DMS 273 (cell line): ENCODE measurements around the gene HSD3B1.
"Not testable (repeated sequence)": the region's sequence is repeated elsewhere in the genome, so short reads cannot be mapped to it uniquely, and the experiment has no call there.

Experiments
- DNase-seq: peaks from one replicate; lab custom pipeline; 2025; ENCODE audit not compliant: unreplicated experiment; lab: John Stamatoyannopoulos, UW

HSD3B1 gene

DNA sequence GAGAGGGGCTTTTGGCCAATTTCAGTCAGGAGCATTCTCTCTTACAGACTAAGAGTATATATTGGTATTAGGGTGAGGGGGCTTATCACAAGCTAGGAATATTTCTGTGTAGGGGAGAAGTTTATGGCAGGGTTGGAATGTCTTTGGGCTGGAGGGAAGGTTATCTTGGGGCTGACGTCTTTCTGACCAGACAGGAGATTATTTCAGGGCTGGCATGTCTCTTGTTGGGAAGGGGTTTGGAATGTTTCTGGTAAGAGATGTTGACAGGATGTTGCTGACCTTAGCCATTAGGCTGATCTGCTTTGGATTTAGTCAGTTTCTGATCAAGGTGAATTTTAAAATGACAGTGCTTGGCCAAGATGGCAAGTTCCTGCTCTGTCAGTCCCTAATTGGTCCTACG is 17.8 kb upstream of the HSD3B1 start:
- no peak for DNase-seq

DNA sequence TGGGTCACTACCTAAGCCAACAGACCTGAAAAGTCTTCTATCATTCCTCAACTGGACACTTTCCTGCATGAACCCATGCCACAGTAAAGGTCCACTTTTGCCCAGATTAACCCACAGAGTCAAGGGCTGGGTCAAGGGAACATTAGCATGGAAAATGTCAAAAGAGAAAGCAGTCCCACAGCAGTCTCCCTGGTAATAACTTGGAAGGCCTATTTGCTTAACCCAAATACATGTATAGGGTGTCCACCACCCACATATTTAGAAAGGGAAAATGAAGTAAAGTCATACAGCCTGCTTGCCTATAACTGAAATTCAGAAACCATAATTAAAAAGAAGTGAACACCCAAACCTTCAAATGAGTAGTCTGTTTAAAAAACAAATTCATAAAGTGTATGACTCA is 16.1 kb upstream of the HSD3B1 start:
- no peak for DNase-seq

DNA sequence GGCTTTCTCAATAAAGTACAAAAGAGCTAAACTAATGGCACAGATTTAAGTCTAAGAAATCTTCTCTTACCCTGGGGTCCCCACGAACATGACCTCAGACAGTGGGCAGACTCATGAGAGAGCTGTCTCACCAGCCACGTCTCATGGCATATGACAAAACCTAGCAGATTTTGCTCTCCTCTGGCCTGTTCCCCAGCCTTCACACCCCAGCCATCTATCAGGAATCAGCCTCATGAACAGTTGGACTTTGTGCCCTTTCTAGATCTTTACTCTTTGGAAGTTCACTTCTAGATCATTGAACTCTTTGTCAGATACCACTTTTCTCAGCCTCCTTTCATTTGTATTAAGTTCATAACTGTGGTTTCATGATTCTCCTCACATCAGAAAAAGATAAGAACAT is 14.2 kb upstream of the HSD3B1 start:
- no peak for DNase-seq

DNA sequence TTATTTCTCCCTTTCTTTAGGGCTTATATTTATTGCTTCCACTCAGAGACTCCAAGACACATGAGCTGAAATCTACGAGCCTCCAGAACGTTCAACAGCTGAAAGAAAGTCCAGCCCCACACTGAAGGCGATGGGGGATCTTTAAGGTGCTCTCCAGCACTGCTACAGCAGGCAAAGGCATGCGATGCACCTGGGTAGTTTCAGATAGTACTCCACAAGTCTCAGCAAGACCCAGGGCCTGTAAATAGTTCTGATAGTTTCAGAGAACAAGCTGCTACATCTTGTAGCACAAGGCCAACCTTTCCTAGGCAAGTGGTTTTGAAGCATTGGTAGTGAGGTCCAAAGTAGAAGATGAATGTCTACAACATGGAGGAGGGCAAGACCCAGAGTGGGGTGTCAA is 2.2 kb upstream of the HSD3B1 start:
- no peak for DNase-seq

DNA sequence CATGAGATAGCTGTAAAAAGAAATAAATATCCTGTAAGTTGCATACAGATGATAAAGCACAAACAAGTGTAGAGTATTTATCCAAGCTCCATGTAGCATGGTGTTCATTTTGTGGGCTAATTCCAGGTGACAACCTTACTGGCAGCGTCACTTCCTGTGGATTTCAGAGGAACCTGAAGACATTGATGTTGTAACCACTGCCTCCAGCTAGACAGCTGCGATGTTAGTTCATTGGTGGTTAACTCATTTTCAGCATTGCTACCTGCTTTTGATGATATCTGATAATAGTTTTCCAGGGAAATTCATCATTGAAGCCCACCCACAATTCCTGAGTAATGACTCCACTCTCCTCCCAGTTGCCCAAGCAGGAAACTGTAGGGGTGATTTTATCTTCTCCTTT is 3.0 kb downstream of the HSD3B1 start:
- no peak for DNase-seq

DNA sequence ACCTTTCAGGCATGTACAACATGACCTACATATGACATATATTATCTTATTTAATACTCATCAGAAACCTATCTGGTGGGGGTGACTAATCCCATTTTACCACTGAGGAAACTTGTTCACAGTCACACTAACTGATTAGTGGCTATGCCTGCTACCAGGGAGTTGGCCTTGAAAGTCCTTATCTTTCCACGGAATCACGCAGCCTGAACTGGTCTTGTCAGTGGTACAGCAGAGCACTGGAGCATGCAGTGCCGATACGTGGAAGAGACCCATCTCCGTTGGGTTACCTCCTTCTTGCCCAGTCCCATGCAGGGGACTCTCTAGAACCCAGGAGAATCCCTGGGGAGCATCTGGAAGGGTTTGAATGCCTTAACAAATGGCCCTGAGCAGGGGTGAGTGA is 8.2 kb downstream of the HSD3B1 start:
- no peak for DNase-seq

DNA sequence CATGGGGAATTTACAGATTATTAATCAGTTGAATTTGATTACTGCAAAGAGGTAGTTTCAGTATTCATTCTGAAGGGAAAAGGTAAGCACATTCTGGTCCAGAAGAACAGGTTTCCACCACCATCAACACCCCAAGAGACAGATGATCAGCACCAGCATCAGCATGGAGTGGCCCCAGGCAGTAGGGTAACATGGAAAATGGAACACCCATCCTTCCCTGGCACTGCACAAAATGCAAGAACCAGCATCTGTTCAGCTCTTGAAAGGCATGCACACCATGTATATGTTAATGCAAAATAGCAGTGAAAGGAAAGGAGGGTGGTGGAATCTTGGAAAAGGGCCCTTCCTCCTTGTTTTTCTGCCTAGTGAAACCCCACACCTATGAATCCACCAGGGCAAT is 9.2 kb downstream of the HSD3B1 start:
- no peak for DNase-seq

DNA sequence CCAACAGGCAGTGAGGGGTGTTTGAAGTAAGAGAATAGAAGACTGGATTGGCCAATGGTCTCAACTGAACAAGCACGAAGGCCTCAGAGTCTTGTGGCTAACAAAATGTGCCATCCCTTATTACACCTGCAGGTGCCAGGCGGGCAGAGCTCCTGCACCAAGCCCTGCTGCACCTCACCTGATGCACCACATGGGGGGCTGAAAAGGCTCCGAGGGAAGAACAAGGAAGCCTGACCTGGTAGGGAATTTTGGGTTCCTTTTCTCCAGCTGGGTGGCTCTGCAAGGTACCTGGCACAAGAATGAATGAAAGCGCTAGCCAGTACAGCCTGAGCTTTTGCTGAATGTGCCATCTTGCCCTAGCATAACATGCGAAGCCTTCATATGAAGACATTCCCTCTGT is 9.7 kb downstream of the HSD3B1 start:
- peak; percentile 33 for DNase-seq

DNA sequence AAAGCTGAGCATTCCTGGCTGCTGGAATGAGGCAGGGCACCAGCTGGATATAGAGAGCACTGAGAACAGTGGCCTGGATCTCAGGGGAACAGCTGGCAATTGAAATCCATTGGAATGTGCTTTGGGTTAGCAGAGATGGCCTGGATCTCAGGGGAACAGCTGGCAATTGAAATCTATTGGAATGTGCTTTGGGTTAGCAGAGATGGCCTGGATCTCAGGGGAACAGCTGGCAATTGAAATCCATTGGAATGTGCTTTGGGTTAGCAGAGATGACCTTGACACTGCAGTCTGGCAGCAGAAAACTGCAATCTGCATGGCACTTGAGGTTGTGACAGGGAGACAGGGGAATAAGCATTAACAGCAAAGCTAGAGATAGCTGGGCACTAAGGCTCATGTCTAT is 10.7 kb downstream of the HSD3B1 start:
- not testable (repeated sequence) for DNase-seq

DNA sequence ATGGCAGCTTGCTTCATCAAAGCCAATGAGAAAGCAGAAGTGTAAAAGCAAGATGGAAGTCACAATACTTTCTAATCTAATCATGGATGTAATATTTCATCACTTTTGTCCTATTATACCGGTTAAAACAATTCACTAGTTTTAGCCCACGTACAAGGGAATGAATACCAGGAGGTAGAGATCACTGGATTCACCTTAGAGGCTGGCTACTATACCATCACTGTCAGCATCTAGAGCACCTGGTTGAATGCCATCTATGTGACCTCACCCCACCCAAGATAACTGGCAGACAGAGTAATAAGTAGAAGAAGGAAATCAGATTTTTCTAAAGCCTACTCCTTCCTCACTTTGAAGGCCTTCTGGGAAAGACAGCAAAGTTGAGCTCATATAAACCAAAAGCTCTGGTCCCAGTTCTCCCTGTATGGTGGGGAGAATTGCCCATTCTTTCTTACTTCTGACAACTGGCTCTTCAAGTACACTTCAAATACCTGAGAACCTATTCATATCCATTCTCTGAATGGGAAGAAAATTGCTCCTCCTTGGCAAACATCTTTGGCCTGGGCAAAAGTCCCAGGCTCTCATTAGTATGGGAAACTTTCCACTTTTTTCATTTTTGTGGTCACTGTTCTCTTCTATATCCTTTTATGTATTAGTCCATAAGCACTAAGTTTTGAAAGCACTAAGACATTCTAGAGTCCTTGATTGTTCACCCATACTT is 24.8 kb downstream of the HSD3B1 start:
- no peak for DNase-seq

DNA sequence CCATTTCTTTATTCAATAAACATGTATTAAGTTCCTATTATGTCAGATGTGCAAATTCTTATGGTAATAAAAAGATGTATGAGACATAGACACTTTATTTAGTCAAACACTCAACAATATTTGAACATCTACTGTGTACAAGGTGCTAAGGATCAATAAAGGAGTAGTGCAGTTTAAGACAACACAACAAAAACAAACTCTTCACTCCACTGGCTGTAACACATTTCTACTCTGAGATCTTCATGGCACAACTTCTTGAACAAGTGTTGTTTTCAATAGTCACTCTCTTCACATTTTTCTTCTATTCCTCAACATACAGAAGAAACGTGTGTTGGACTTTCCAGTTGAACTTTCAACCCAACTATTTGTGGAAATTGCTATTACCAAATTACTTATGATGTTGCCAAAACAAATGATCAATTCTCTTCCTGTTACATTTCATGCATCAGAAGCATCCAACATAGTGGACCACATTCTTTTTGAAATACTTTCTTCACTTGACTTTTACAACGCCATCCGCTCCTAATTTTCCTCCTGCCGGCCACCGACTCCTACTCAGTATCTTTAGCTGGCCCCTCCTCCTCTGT is 25.4 kb downstream of the HSD3B1 start:
- no peak for DNase-seq

DNA sequence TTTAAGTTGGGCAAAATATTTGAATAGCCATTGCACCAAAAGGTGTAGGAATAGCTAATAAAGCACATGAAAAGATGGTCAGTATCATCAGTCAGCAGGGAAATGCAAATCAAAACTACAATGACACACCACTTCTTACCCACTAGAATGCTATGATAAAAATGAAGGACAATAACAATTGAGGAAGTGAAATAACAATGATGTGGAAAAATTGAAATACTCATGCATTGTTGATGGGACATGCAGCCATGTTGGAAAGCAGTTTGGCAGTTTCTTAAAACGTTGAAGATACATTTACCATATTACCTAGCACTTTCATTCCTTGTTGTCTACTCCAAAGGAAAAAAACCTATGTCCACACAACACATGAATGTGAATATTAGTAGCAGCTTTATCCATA is 28.4 kb downstream of the HSD3B1 start:
- no peak for DNase-seq

DNA sequence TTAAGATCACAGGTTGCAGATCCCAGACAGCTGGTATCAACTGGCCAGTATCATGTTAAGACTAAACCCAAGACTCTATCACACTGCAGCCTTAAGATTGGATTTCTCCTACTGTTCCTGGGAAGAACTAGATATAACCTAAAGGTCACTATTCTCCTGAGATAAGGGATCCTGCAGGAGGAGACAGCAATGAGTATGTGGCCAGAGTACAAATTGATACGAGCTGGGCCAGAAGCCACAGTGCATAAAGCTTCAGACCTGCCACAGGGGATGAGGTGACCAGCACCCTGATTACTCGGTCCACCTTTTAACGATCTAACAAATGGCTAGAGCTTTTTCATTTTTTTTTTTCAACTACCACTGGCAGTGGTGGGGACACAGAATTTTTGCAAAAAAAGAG is 31.0 kb downstream of the HSD3B1 start:
- no peak for DNase-seq

DNA sequence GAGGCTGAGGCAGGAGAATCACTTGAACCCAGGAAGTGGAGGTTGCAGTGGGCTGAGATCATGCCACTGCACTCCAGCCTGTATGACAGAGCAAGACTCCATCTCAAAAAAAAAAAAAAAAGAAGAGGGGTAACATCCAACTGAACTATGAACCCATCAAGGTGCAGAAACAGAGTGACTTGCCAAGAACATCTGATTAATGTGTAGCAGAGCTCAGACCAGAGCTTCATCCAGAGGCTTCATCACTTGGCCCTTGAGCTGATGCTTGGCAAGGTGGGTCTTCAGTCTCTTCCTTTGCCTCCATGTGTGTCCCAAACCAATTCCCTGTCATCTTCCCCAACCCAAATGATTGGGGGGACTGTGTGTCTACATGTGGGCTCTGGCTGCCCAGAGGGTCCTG is 32.6 kb downstream of the HSD3B1 start:
- DNase-seq = no peak

DNA sequence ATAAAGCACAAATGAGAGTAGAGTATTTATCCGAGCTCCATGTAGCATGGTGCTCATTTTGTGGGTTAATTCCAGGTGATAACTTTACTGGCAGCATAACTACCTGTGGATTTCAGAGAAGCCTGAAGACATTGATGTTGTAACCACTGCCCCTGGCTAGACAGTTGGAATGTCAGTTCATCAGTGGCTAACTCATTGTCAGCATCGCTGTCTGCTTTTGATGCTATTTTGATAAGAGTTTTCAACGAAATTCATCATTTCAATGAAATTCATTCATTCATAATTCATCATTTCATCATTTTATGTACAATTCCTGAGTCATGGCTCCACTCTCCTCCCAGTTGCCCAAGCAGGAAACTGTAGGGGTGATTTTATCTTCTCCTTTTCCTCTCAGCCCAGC is 34.4 kb downstream of the HSD3B1 start:
- DNase-seq = no peak

DNA sequence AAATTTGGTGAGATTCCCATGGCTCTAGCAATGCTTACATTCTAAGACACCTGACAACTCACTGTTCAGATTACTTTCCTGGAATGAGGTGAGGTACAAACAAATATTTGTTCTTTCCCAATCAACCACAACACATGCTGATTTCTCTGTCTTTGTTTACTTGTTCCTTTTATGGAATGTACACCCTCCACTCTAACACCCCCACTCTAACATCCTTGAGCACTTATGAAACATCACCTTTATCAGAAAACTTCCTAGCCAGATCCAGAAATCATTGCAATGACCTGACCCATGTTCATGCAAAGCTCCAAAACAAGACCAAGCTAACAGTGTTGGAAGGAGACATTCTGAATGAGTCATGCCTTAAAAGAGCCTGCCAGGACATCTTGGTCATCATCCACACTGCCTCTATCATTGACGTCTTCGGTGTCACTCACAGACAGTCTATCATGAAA is 35.5 kb downstream of the HSD3B1 start:
- no peak for DNase-seq

DNA sequence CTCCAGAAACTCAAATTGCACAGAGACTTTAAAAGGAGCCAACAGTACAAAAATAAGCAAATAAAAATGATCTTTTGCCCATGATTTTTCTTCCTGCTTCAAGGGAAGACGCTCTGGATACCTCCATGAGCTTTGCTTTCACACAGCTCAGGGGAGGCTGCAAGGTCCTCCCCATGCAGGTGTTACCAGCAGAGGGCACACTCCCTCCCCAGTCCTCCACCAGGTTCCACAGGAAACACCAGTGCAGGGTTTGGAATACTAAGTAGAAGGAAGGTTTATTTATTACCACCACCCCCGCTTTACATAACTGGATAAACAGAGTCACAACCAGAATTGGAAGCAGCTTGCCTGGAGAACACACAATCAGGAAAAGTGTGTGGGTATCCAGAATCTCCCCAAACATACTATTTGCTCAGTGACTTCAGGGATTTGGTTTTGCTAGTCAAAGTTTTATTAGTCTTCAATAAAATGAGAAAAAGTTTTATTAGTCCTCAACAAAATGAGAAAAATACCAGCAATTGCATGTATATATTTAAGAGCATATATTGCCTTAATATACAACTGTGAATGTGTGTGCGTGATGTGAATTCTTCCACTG is 37.3 kb downstream of the HSD3B1 start:
- peak; percentile 23 for DNase-seq

DNA sequence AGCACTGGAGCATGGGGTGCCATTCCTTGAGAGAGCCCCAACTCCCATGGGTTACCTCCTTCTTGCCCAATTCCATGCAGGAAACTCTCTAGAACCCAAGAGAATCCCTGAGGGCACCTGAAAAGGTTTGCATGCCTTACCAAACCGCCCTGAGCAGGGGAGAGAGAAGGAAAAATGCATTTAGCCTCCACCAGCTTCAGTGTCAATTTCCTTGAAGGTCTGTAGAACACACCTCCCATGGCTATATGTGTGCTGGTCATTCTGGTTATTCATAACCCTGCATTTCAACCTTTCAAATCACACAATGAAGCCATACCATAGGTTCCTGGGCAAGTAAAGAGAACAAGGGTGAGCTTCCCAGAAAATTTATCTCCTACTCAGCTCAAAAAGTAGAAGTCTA is 39.6 kb downstream of the HSD3B1 start:
- DNase-seq = no peak

DNA sequence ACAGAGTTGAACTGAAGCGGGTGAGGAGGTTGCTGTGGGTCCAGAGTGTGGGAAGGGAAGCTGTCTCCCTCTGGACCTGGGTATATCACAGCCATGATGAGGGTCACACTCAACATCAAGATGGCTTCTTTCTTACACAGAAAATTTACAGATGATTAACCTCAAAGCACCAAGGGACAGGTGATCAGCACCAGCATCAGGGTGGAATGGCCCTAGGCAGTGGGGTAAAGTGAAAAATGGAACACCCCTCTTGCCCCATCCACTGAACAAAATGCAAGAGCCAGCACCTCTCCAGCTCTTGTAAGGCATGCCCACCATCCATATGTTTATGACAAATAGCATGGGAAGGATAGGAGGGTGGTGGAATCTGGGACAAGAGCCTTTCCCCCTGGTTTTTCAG is 40.3 kb downstream of the HSD3B1 start:
- no peak for DNase-seq

DNA sequence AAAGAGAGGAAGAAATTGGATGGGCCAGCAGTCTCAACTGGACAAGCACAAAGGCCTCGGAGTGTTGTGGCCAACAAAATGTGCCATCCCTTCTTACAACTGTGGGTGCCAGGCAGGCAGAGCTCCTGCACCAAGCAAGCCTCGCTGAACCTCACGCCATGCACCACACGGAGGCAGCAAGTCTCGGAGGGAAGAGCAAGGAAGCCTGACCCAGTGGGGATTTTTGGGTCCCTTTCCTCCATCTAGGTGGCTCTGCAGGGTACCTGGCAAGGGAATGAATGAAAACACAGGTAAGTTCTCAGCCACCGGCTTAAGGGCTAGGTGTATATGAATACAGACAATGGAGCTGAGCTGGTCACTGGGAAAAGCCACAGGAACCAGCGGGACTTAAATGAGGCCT is 40.8 kb downstream of the HSD3B1 start:
- no peak for DNase-seq

DNA sequence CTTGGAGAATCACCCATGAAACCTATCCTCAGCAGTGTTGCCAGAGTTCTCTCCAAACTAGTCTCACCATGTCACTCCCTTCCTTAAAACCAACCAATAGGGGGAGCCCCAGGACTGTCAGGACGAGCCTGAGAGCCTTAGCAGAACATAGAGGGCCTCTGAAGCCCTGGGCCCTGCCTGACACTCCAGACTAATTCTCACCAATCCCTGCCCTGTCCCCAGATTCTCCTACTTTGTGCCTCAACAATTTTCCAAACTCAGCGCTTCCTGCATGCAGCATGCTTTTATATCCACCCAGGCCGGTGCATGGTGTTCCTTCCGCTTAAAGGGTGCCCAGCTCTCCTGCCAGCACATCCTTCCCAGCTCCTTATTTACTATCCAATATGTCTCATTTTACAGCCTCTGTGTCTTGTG is 42.7 kb downstream of the HSD3B1 start:
- DNase-seq = peak; percentile 82

DNA sequence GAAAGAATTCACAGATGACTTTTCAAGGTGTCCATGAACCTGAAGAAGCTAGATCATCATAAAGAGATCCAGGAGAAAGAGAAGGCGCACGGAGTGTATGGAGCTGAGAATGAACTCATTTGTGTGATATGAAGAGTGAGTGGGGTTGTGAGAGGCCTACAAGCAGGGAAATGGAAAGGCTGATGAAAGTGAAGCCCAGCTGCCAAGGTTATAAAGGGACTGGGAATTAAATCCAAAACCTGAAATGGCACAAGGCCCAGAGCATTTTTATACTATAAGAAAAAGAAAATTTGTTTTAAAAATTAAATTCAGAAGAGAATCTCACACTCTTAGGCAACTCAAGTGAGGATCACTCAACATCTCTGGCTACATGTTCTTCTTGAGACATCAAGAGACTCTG is 43.4 kb downstream of the HSD3B1 start:
- no peak for DNase-seq

DNA sequence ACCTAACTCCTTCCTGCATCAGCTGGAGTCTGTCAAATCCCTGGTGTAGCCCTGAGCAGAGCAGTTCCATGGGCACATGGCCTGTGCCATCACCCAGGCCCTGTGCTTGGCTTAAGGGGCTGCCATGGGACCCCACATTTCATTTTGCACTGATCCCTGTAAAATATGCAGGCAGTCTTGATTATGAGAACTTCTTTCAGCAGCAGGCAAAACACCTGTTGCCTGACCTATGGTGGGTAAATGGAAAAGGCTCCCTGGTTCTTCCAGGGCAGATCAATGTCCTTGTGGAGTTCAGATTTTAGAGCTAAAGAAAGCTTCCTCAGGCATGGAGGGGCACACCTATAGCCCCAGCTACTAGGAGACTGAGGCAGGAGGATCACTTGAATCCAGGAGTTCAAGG is 44.2 kb downstream of the HSD3B1 start:
- no peak for DNase-seq
